SK-N-SH treated with all-trans-retinoic acid at 6 μM for 48 hours (cell line): ENCODE data around the gene PPA2.

Experiments used
- ARNTL ChIP-seq: fragments of 450-650 bp; formaldehyde crosslinking; IDR thresholded peaks from 2 replicates; pipeline ENCODE4 v1.5.0; 2020; ENCODE audit warnings: low read depth, mild to moderate bottlenecking, moderate library complexity, borderline replicate concordance
- CSDC2 ChIP-seq: fragments of 250-450 bp; sonication (Bioruptor Pico); IDR thresholded peaks from 2 replicates; pipeline ENCODE4 v1.5.0; 2020; ENCODE audit warnings: mild to moderate bottlenecking, moderate library complexity
- ESRRG ChIP-seq: fragments of 250-450 bp; sonication (Bioruptor Pico); IDR thresholded peaks from 2 replicates; pipeline ENCODE4 v1.6.1; 2021; ENCODE audit warnings: mild to moderate bottlenecking
- PPARA ChIP-seq: fragments of 250-450 bp; sonication (Bioruptor Pico); IDR thresholded peaks from 2 replicates; pipeline ENCODE4 v1.5.0; 2020; ENCODE audit warnings: mild to moderate bottlenecking, borderline replicate concordance
- RARB ChIP-seq: fragments of 250-450 bp; sonication (Bioruptor Pico); IDR thresholded peaks from 2 replicates; pipeline ENCODE4 v1.8.0; 2021; ENCODE audit warnings: mild to moderate bottlenecking, moderate library complexity
- SNAI2 ChIP-seq: fragments of 250-450 bp; sonication (Bioruptor Pico); IDR thresholded peaks from 2 replicates; pipeline ENCODE4 v1.5.0; 2020; ENCODE audit warnings: mild to moderate bottlenecking, moderate library complexity
- TOX ChIP-seq: fragments of 250-450 bp; sonication (Bioruptor Pico); IDR thresholded peaks from 2 replicates; pipeline ENCODE4 v1.8.0; 2021; ENCODE audit warnings: mild to moderate bottlenecking, moderate library complexity, borderline replicate concordance
- ZNF8 ChIP-seq: fragments of 450-650 bp; formaldehyde crosslinking; IDR thresholded peaks from 2 replicates; pipeline ENCODE4 v1.5.0; 2020; ENCODE audit warnings: mild to moderate bottlenecking, moderate library complexity
- TF ChIP-seq, protein P1 (sequence below): fragments of 250-450 bp; sonication (Bioruptor Pico); IDR thresholded peaks from 2 replicates; pipeline ENCODE4 v1.5.0; 2020; ENCODE audit warnings: mild to moderate bottlenecking, moderate library complexity

DNA sequence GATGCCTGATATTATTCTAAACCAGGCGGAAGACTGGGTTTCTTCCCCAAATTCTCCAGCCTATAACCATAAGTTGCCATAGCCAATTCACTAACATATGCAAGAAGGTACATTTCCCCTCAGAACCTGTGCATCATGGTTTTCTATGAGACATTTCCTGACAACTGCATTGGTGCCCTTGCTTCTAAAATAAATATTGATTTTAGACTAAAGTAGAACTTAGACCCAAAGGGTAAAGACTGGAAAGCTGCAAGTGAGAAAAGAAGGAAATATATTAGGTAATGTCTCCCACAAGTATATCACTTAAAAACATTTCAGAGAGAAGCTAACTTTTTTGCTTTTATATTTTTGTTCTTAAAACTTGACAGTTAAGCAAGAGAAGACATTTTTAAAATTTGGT is 125.1 kb downstream of the PPA2 start:
- TF ChIP-seq PPARA (CRISPR knock-in tag) (no peak), ARNTL (CRISPR knock-in tag) (no peak), ZNF8 (CRISPR knock-in tag) (no peak), CSDC2 (CRISPR knock-in tag) (no peak), SNAI2 (CRISPR knock-in tag) (no peak), TOX (no peak), RARB (CRISPR knock-in tag) (no peak), ESRRG (CRISPR knock-in tag) (no peak)
- TF ChIP-seq, protein P1, sequence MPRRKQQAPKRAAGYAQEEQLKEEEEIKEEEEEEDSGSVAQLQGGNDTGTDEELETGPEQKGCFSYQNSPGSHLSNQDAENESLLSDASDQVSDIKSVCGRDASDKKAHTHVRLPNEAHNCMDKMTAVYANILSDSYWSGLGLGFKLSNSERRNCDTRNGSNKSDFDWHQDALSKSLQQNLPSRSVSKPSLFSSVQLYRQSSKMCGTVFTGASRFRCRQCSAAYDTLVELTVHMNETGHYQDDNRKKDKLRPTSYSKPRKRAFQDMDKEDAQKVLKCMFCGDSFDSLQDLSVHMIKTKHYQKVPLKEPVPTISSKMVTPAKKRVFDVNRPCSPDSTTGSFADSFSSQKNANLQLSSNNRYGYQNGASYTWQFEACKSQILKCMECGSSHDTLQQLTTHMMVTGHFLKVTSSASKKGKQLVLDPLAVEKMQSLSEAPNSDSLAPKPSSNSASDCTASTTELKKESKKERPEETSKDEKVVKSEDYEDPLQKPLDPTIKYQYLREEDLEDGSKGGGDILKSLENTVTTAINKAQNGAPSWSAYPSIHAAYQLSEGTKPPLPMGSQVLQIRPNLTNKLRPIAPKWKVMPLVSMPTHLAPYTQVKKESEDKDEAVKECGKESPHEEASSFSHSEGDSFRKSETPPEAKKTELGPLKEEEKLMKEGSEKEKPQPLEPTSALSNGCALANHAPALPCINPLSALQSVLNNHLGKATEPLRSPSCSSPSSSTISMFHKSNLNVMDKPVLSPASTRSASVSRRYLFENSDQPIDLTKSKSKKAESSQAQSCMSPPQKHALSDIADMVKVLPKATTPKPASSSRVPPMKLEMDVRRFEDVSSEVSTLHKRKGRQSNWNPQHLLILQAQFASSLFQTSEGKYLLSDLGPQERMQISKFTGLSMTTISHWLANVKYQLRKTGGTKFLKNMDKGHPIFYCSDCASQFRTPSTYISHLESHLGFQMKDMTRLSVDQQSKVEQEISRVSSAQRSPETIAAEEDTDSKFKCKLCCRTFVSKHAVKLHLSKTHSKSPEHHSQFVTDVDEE: no peak
